ENCODE measurements around the gene RAP1A.
"Not testable (repeated sequence)": the region's sequence is repeated elsewhere in the genome, so short reads cannot be mapped to it uniquely, and the experiment has no call there.

The RAP1A gene

GRCh38 chr1:111631502-111631901, 11.9 kb downstream of the RAP1A start:
- DNase-seq, result no peak

- not testable (repeated sequence) for DNase-seq
These were observed 13.2 kb downstream of the RAP1A start for GRCh38 chr1:111632771-111633170.

- no peak for DNase-seq
These were observed 14.2 kb downstream of the RAP1A start for GRCh38 chr1:111633736-111634247.

- DNase-seq, result no peak
These were observed 15.9 kb downstream of the RAP1A start for GRCh38 chr1:111635324-111636009.

- DNase-seq, result no peak
These were observed 18.7 kb downstream of the RAP1A start for GRCh38 chr1:111638320-111638719.

- no peak for DNase-seq
These were observed 20.1 kb downstream of the RAP1A start for GRCh38 chr1:111639602-111640198.

- DNase-seq, result no peak
These were observed 23.5 kb downstream of the RAP1A start for GRCh38 chr1:111643097-111643496.

GRCh38 chr1:111643696-111644095, 24.1 kb downstream of the RAP1A start:
- no peak for DNase-seq

GRCh38 chr1:111644506-111644905, 24.9 kb downstream of the RAP1A start:
- no peak for DNase-seq

- no peak for DNase-seq
These were observed 28.1 kb downstream of the RAP1A start for GRCh38 chr1:111647736-111648135.

- DNase-seq, result no peak
These were observed 29.2 kb downstream of the RAP1A start for GRCh38 chr1:111648806-111649205.

GRCh38 chr1:111649227-111649626, 29.6 kb downstream of the RAP1A start:
- DNase-seq, result no peak

- DNase-seq, result no peak
These were observed 30.1 kb downstream of the RAP1A start for GRCh38 chr1:111649648-111650047.

GRCh38 chr1:111653709-111654108, 34.1 kb downstream of the RAP1A start:
- DNase-seq, result no peak

- no peak for DNase-seq
These were observed 35.2 kb downstream of the RAP1A start for GRCh38 chr1:111654839-111655238.

- no peak for DNase-seq
These were observed 36.8 kb downstream of the RAP1A start for GRCh38 chr1:111656086-111657017.

GRCh38 chr1:111658622-111659021, 39.0 kb downstream of the RAP1A start:
- DNase-seq, result no peak

- no peak for DNase-seq
These were observed 40.9 kb downstream of the RAP1A start for GRCh38 chr1:111660204-111661150.

GRCh38 chr1:111664652-111665051, 45.1 kb downstream of the RAP1A start:
- no peak for DNase-seq

GRCh38 chr1:111665497-111665896, 45.9 kb downstream of the RAP1A start:
- DNase-seq, result no peak

- no peak for DNase-seq
These were observed 47.2 kb downstream of the RAP1A start for GRCh38 chr1:111666828-111667227.

GRCh38 chr1:111669268-111669667, 49.7 kb downstream of the RAP1A start:
- DNase-seq, result no peak

Measured in stimulated activated CD4-positive, alpha-beta T cell treated with anti-CD3 and anti-CD28 coated beads, Interleukin-4, amount 100 ng/mL, for 1 hour (primary cell).